Activated T-cell treated with anti-CD3 and anti-CD28 coated beads, Interleukin-2, amount 50 U/mL, for 4 hours (primary cell): ENCODE data around the gene MICU1. TPM values are rescaled to one million over a fixed set of nuclear protein-coding genes. Genes with fewer than 3 reads are reported as not detected.
"Not testable (repeated sequence)": the region's sequence is repeated elsewhere in the genome, so short reads cannot be mapped to it uniquely, and the experiment has no call there.

Experiments
- ATAC-seq, 2 donors: fragments of 200-7000 bp; cut with Tn5 transposase; one replicate each; pipeline ENCODE4 v1.10.0; 2021
- DNase-seq: peaks from one replicate; pipeline ENCODE4 v3.0.0-alpha.2; 2020
- H3K27me3 Mint-ChIP-seq: one replicate; pipeline ENCODE4 v1.8.0; 2021; ENCODE audit warnings: low read depth, mixed read lengths
- H3K36me3 Mint-ChIP-seq: one replicate; pipeline ENCODE4 v1.8.0; 2022; ENCODE audit warnings: mixed read lengths; ENCODE audit not compliant: insufficient read depth
- H3K4me1 Mint-ChIP-seq: one replicate; pipeline ENCODE4 v1.8.0; 2021; ENCODE audit warnings: low read depth, mixed read lengths
- H3K4me3 Mint-ChIP-seq: one replicate; pipeline ENCODE4 v1.8.0; 2021; ENCODE audit warnings: mild to moderate bottlenecking, moderate library complexity, mixed read lengths
- H3K9me3 Mint-ChIP-seq: one replicate; pipeline ENCODE4 v1.8.0; 2021; ENCODE audit warnings: mixed read lengths
- total RNA-seq, 3 donors: library from RNA; stranded (reverse); gene quantifications; one replicate each; pipeline ENCODE4 v1.2.1, GENCODE V29; 2021

MICU1 gene
- total RNA-seq, 3 donors from 2014 or later, result 30.3 to 37.3 (median 36.4) TPM

DNA sequence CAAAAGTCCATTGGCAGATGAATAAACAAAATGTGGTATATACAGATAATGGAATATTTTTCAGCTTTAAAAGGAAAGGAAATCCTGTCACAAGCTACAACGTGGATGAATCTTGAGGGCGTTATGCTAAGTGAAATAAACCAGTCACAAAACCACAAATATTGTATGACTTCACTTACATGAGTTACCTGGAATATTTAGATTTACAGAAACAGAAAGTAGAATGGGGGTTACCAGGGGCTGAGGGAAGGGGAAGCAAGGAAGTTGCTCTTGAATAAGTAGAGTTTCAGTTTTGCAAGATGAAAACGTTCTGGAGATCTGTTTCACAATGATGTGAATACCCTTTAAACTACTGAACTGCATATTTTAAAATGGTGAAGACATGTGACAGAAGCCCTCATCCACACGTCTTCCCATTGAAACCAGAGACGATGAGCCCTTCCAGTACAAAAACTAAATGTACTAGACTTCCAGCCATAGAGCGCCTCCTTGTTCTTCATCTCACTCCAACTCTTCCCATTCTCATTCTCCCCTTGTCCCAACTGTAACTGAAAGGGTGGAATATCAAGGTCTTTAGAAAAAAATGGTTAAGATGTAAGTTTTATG lies 62.4 kb downstream of the MICU1 start:
- peak; percentile 92 to 95 for ATAC-seq
- peaks cover 41% of the 10 kb centered on the region for H3K36me3 Mint-ChIP-seq
- peaks cover 28% of the 10 kb centered on the region for H3K4me1 Mint-ChIP-seq
- no peaks in the 10 kb centered on the region for H3K9me3 Mint-ChIP-seq
- no peak for DNase-seq
- peak overlapping the region; percentile 41 for H3K4me3 Mint-ChIP-seq
- H3K27me3 Mint-ChIP-seq, result no peaks in the 10 kb centered on the region

DNA sequence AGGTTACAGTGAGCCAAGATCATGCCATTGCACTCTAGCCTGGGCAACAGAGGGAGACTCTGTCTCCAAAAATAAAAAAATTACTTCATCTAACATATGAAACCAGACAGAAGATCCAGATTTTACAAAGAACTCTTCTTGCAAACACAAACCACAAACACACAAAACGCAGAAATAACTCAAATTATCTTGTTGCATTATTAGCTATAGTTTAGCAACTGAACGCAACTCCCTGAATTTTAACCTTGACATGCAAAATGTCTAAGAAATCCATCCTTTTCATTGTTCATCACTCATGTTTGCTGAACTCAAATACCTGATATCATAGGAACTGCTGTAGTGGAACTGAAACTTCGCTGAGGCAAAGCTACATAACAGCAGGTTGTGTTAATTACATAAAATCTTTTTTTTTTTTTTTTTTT lies 64.1 kb downstream of the MICU1 start:
- DNase-seq (no peak), ATAC-seq (no peak)
- H3K27me3 Mint-ChIP-seq, result no peaks in the 10 kb centered on the region
- H3K36me3 Mint-ChIP-seq, result peaks cover 41% of the 10 kb centered on the region
- H3K9me3 Mint-ChIP-seq, result no peaks in the 10 kb centered on the region
- H3K4me3 Mint-ChIP-seq, result no peak overlapping the region
- peaks cover 25% of the 10 kb centered on the region for H3K4me1 Mint-ChIP-seq

DNA sequence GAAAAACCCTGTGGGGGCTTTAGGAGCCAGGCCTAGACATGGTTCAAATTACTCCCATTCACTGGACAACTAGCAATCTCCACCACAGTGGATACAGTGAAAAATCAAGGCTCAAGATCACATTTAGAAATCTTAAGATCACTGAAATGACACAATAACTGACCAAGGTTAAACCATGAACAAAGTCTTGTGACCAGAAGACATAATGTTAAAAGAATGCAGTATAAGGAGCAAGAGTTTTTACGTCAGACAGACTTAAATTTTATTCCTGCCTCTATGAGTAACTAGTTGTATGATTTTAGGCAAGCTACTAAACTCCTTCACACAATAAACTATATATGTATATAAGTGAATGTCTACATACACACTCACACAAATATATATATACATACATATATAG lies 68.5 kb downstream of the MICU1 start:
- Mint-ChIP-seq H3K36me3 (peaks cover 20% of the 10 kb centered on the region), H3K4me1 (peaks cover 5% of the 10 kb centered on the region), H3K4me3 (no peak overlapping the region), H3K27me3 (no peaks in the 10 kb centered on the region), H3K9me3 (no peaks in the 10 kb centered on the region)
- ATAC-seq (no peak), DNase-seq (no peak)

DNA sequence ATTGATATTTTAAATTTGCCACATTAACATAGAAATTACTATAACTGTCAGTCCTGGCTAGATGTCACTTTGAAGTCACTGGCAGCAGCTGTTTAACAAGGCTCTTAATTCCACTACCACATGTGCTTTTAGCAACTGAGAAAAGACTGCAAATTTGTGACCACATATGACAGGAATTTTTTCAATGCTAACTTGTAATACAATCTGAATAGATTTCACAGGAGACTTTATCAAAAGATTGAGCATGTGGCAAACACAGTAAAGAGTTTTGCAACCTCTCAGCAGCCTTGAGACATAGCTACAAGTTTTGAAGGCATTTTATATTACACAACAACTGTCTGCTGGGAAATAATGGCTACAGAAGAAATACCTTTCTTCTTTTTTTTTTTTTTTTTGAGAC lies 73.0 kb downstream of the MICU1 start:
- H3K4me1 Mint-ChIP-seq, result no peaks in the 10 kb centered on the region
- no peak overlapping the region for H3K4me3 Mint-ChIP-seq
- peaks cover 10% of the 10 kb centered on the region for H3K36me3 Mint-ChIP-seq
- H3K9me3 Mint-ChIP-seq, result no peaks in the 10 kb centered on the region
- H3K27me3 Mint-ChIP-seq, result no peaks in the 10 kb centered on the region
- ATAC-seq (no peak), DNase-seq (no peak)

DNA sequence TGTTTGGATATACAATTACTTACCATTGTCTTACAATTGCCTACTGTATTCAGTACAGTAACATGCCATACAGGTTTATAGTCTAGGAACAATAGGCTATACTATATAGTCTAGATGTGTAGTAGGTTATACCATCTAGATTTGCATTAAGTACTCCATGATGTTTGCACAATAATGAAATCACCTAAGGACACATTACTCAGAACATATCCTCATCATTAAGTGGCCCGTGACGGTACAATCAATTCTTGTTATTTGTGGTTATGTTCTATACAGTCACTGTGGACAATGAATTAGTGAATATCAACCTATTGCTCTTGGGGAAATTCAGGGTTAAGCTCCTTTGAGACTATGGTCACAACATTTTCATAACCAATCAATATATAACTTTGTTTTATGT lies 75.6 kb downstream of the MICU1 start:
- Mint-ChIP-seq H3K4me1 (no peaks in the 10 kb centered on the region), H3K4me3 (no peak overlapping the region), H3K9me3 (no peaks in the 10 kb centered on the region), H3K36me3 (peaks cover 20% of the 10 kb centered on the region), H3K27me3 (no peaks in the 10 kb centered on the region)
- DNase-seq (no peak), ATAC-seq (no peak)

DNA sequence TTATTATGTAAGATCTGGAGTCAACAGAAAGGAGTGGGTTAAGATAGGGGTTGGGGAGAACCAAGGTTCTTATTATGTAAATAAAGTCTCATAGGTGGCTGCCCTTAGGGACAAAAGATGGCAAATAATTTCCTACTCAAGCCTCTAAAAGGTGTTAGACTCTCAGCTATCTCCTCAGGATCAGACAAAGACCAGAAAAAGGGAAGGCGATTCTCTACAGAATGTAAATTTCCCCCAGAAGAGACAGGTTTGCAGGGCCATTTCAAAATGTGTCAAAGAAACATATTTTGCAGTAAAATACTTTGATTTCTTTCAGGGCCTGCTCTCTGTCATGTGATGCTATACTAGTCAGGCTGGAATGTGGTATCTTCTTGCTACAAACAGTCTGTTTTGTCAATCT lies 80.3 kb downstream of the MICU1 start:
- ATAC-seq (no peak), DNase-seq (no peak)
- Mint-ChIP-seq H3K4me3 (no peak overlapping the region), H3K36me3 (peaks cover 55% of the 10 kb centered on the region), H3K9me3 (peaks cover 7% of the 10 kb centered on the region), H3K4me1 (no peaks in the 10 kb centered on the region), H3K27me3 (no peaks in the 10 kb centered on the region)

DNA sequence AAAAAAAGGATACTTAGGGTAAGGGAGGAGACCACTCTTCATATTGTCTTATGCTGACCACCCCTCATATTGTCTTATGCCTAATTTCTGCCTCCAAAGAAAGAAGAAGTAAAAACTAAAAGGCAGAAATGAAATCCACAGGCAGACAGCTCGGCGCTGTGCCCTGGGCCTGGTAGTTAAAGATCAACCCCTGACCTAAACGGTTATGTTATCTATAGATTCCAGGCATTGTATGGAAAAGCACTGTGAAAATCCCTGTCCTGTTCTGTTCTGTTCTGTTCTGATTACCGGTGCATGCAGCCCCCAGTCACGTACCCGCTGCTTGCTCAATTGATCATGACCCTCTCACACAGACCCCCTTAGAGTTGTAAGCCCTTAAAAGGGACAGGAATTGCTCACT lies 82.0 kb downstream of the MICU1 start:
- not testable (repeated sequence) for H3K27me3 Mint-ChIP-seq, DNase-seq, H3K4me1 Mint-ChIP-seq, ATAC-seq, H3K9me3 Mint-ChIP-seq, H3K4me3 Mint-ChIP-seq
- peaks cover 55% of the 10 kb centered on the region for H3K36me3 Mint-ChIP-seq

DNA sequence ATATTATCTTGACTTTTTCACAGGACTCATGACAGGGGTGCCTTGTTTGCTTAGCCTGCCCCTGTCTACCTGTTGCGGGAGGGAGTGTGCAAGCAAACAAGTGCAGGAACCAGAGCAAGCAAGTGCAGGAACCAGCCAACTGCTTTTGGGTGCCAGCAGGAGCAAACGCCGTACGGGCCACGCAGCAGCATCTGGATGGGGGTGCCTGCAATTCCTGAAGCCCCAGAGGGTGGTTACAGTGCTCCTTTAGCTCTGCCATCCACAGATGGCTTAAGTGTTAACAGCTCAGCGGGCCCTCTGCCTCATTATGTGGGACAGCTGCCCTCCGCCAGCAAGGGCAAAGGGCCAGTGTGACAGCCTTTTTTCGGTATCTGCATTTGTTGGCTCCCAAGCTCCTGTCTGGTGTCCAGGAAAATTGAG lies 83.5 kb downstream of the MICU1 start:
- no peak overlapping the region for H3K4me3 Mint-ChIP-seq
- H3K9me3 Mint-ChIP-seq, result peaks cover 7% of the 10 kb centered on the region
- ATAC-seq (no peak), DNase-seq (no peak)
- H3K27me3 Mint-ChIP-seq, result no peaks in the 10 kb centered on the region
- H3K36me3 Mint-ChIP-seq, result peaks cover 51% of the 10 kb centered on the region
- no peaks in the 10 kb centered on the region for H3K4me1 Mint-ChIP-seq

DNA sequence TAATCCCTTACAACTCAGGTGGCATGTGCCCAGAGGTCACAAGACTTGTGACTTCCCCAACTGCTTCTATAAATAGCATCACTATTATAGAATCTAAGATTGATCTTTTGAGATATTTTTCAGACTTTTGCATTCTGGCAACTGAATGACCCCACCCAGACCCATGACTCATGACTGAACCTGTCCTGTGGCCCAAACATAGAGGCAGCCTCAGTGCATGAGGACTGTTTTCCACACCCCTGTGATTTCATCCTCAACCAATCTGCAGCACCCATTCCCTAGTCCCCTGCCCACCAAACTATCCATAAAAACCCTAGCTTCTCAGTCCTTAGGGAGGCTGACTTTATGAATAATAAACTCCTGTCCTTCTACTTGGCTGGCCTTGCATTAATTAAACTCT lies 84.5 kb downstream of the MICU1 start:
- Mint-ChIP-seq H3K4me1 (no peaks in the 10 kb centered on the region), H3K27me3 (no peaks in the 10 kb centered on the region), H3K4me3 (no peak overlapping the region), H3K9me3 (peaks cover 7% of the 10 kb centered on the region), H3K36me3 (peaks cover 50% of the 10 kb centered on the region)
- DNase-seq (no peak), ATAC-seq (no peak)

DNA sequence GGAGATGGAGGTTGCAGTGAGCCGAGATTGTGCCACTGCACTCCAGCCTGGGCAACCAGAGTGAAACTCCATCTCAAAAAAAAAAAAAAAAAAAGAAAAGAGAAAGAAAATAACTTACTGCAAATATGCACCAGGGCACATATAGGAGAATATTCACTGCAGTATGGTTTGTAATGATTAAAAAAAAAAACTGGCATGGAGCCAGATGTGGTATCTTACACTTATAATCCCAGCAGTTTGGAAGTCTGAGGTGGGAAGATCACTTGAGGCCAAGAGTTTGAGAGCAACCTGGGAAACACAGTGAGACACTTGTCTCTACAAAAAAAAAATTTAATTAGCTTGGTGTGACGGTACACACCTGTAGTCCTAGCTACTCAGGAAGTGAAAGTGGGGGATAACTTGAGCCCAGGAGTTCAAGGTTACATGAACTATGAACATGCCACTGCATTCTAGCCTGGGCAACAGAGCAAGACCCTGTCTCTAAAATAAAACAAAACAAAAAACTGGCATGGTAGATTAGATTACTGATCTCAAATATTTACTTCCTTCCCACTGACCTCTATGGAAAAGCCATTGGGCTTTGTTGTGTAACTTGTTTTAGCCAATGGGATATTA lies 85.6 kb downstream of the MICU1 start:
- no peaks in the 10 kb centered on the region for H3K27me3 Mint-ChIP-seq
- DNase-seq (no peak), ATAC-seq (no peak)
- no peak overlapping the region for H3K4me3 Mint-ChIP-seq
- no peaks in the 10 kb centered on the region for H3K4me1 Mint-ChIP-seq
- peaks cover 43% of the 10 kb centered on the region for H3K36me3 Mint-ChIP-seq
- H3K9me3 Mint-ChIP-seq, result peaks cover 7% of the 10 kb centered on the region

DNA sequence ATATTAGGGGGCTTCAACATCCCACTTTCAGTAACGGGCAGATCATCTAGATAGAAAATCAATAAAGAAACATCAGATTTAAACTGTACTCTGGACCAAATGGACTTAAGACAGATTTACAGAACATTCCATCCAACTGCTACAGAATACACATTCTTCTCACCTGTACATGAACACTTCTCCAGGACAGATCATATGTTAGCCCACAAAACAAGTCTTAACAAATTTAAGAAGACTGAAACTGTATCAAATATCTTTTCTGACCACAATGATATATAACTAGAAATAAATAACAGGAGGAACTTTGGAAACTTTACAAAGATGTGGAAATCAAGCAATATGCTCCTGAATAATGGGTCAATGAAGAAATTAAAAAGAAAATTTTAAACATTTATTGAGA lies 86.7 kb downstream of the MICU1 start:
- ATAC-seq (no peak), DNase-seq (no peak)
- H3K4me3 Mint-ChIP-seq, result no peak overlapping the region
- no peaks in the 10 kb centered on the region for H3K4me1 Mint-ChIP-seq
- peaks cover 32% of the 10 kb centered on the region for H3K36me3 Mint-ChIP-seq
- peaks cover 7% of the 10 kb centered on the region for H3K9me3 Mint-ChIP-seq
- H3K27me3 Mint-ChIP-seq, result no peaks in the 10 kb centered on the region

DNA sequence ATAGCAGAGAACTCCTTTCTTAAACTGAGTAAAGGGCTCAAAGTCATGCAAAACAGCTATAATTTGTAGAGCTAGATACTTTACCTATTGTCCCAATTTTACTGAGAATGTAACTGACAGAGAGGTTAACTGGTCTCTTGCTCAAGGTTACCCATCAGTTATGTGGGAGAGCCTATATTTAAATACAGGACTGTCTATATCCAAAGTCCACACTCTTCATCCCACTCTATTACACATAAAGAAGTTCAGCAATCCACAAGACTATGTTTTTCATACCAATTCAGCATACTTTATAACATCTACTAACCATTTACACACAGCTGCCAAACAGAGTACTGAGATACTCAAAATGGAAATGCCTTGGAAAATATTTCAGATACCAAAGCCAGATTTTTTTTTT lies 100.2 kb downstream of the MICU1 start:
- DNase-seq, result no peak
- no peak overlapping the region for H3K4me3 Mint-ChIP-seq

DNA sequence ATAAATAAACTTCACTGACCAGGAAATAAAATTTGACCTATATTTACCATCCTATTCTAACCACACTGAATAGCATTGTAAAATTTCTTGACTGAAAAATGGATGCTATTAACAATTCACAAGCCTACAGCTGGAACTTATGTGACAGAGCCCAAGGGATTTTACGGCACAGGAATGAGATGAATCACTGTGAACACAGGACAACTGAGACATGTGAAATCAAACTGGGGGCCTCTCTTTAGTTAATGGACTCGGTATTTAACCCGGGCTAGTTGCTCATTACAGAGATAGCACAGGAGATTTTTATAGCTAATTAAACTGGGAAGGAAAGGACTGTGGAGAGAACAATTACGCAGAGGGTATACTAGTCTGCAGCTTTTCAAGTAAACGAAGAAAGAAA lies 100.6 kb downstream of the MICU1 start:
- H3K4me3 Mint-ChIP-seq, result no peak overlapping the region
- no peaks in the 10 kb centered on the region for H3K4me1 Mint-ChIP-seq
- ATAC-seq (no peak), DNase-seq (no peak)
- H3K36me3 Mint-ChIP-seq, result peaks cover 7% of the 10 kb centered on the region
- H3K9me3 Mint-ChIP-seq, result no peaks in the 10 kb centered on the region
- no peaks in the 10 kb centered on the region for H3K27me3 Mint-ChIP-seq

More for the DNA sequence above, 100.2 kb downstream of the MICU1 start:
- Mint-ChIP-seq H3K36me3 (peaks cover 7% of the 10 kb centered on the region), H3K4me1 (no peaks in the 10 kb centered on the region), H3K27me3 (no peaks in the 10 kb centered on the region), H3K9me3 (no peaks in the 10 kb centered on the region)
- no peak for ATAC-seq

DNA sequence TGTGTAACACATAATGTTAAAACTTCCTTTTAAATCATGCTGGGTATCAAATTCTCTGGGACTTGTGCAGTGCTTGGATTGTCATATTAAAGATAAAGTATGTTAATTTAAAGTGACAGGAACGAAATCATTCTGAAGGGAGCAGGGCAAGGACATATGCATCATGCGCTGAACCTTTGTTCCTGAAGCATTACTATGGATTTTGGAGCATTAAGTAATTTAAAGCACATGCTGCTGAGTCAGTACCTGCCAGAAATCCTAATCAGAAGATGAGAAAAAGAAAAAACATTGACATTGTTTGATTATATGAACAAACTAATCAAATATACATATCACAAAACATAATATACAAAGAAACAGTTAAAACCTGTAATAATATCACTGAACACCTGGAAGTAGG lies 101.4 kb downstream of the MICU1 start:
- H3K4me1 Mint-ChIP-seq, result no peaks in the 10 kb centered on the region
- H3K36me3 Mint-ChIP-seq, result peaks cover 7% of the 10 kb centered on the region
- no peak overlapping the region for H3K4me3 Mint-ChIP-seq
- H3K9me3 Mint-ChIP-seq, result no peaks in the 10 kb centered on the region
- DNase-seq, result no peak
- no peaks in the 10 kb centered on the region for H3K27me3 Mint-ChIP-seq
- ATAC-seq, result no peak

DNA sequence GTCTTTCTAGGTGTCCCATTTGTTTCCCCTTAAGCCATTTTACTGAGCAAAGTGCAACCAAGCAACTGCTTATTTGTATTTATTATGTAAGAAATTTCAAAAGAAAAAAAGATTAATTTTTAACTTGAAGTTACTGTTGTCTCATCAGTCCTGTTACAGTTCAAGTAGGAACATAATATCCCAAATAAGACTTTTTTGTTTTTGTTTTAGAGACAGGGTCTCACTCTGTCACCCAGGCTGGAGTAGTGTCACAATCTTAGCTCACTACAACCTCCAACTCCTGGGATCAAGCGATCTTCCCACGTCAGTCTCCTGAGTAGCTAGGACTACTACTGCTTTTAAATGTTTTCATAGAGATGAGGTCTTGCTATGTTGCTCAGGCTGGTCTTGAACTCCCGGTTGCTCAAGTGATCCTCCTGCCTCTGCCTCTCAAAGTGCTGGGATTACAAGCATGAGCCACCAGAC lies 101.9 kb downstream of the MICU1 start:
- H3K4me1 Mint-ChIP-seq, result no peaks in the 10 kb centered on the region
- no peaks in the 10 kb centered on the region for H3K9me3 Mint-ChIP-seq
- no peak for ATAC-seq
- DNase-seq, result no peak
- peaks cover 2% of the 10 kb centered on the region for H3K36me3 Mint-ChIP-seq
- H3K27me3 Mint-ChIP-seq, result no peaks in the 10 kb centered on the region
- H3K4me3 Mint-ChIP-seq, result no peak overlapping the region
